ENCODE measurements around the gene PDE4DIP. TPM values are rescaled to one million over a fixed set of nuclear protein-coding genes. Genes with fewer than 3 reads are reported as not detected.
"Not testable (repeated sequence)": the region's sequence is repeated elsewhere in the genome, so short reads cannot be mapped to it uniquely, and the experiment has no call there.

The PDE4DIP gene
- total and polyA plus RNA-seq, 2 donors: 13.6 to 15.7 TPM

DNA sequence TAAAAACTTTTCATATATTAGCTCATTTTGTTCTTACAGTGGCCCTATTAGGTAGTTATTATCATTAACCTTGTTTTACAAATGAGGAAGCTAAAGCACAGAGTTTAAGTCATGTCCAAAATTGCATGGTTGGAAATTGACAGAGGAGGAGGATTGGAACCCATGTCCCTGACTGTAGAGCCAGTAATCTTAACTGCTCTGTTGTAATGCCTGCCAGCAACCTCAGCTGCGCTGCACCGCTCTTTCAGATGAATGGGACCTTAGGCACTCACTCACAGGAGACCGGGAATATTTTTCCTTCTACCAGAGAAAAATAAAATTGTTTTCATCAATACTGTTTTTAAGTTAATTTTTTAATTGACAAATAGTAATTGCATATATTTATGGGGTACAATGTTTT is 14.9 kb upstream of the PDE4DIP start:
- H3K36me3 ChIP-seq (ENCODE audit: control insufficient read depth in 2 of 2, insufficient read depth in 2 of 2, low read length in 1 of 2); H3K27ac ChIP-seq (ENCODE audit: low read depth in 1 of 2, low read length in 1 of 2); H3K4me1 ChIP-seq (ENCODE audit: control insufficient read depth in 2 of 2, insufficient read depth in 2 of 2, low read length in 2 of 2); H3K9me3 ChIP-seq (ENCODE audit: control insufficient read depth in 2 of 2, insufficient read depth in 1 of 2, low read length in 1 of 2); DNase-seq (ENCODE audit: low read depth in 6 of 9, low spot score in 9 of 9); H3K27me3 ChIP-seq (ENCODE audit: control insufficient read depth in 2 of 2, insufficient read depth in 1 of 2, low read length in 1 of 2); H3K4me3 ChIP-seq (ENCODE audit: low read length in 2 of 2): not testable (repeated sequence)
- WGBS: no CpG with 5 or more reads among the region's 3 CpGs

DNA sequence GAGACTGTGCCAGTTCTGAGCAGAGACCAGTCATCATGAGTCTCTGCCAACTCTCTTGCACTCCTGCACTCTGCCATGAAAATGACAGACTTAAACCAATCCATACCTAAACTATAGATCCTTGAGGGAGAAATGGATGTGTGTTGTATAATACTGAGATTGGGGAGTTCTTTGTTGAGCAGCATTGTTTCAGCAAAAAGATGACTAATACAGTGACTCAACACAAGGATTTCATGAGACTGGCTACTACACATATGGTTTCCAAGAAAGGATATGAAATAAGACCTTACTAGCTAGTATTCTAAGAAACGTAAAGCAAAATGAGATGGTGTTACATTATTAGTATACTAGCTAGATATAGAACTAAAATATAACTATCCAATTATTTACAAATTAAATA is 3.0 kb upstream of the PDE4DIP start:
- 93% methylated on average over 1 of the region's 1 CpG for WGBS
- not testable (repeated sequence) for H3K36me3 ChIP-seq (ENCODE audit: control insufficient read depth in 2 of 2, insufficient read depth in 2 of 2, low read length in 1 of 2); H3K4me1 ChIP-seq (ENCODE audit: control insufficient read depth in 2 of 2, insufficient read depth in 2 of 2, low read length in 2 of 2); H3K4me3 ChIP-seq (ENCODE audit: low read length in 2 of 2); DNase-seq (ENCODE audit: low read depth in 6 of 9, low spot score in 9 of 9); H3K27ac ChIP-seq (ENCODE audit: low read depth in 1 of 2, low read length in 1 of 2); H3K27me3 ChIP-seq (ENCODE audit: control insufficient read depth in 2 of 2, insufficient read depth in 1 of 2, low read length in 1 of 2); H3K9me3 ChIP-seq (ENCODE audit: control insufficient read depth in 2 of 2, insufficient read depth in 1 of 2, low read length in 1 of 2)

- H3K27ac ChIP-seq (ENCODE audit: low read depth in 1 of 2, low read length in 1 of 2); H3K27me3 ChIP-seq (ENCODE audit: control insufficient read depth in 2 of 2, insufficient read depth in 1 of 2, low read length in 1 of 2); H3K4me3 ChIP-seq (ENCODE audit: low read length in 2 of 2); H3K36me3 ChIP-seq (ENCODE audit: control insufficient read depth in 2 of 2, insufficient read depth in 2 of 2, low read length in 1 of 2); DNase-seq (ENCODE audit: low read depth in 6 of 9, low spot score in 9 of 9); H3K4me1 ChIP-seq (ENCODE audit: control insufficient read depth in 2 of 2, insufficient read depth in 2 of 2, low read length in 2 of 2); H3K9me3 ChIP-seq (ENCODE audit: control insufficient read depth in 2 of 2, insufficient read depth in 1 of 2, low read length in 1 of 2): not testable (repeated sequence)
- no CpG with 5 or more reads among the region's 14 CpGs for WGBS
Measured at GRCh38 chr1:148844651-148845050, 423 bp downstream of the PDE4DIP start.

DNA sequence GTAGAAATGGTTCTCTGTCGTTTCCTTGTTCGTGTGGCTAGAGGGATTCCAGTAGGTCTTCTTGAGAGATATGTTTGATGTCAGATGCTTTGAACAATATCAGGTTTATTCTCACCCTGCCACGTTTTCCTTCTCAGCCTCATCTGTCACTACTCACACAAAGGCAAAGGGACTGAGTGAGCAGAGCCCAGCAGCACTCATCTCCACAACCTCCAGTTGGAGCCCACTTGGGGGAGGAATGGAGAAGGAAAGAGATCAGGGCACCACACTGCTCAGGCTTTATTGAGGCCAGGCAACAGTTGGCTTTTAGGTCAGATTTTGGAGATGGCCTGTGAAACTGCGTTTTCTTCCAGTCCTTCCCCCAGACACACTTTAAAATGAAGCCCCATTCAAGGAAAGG is 840 bp downstream of the PDE4DIP start:
- not testable (repeated sequence) for H3K4me1 ChIP-seq (ENCODE audit: control insufficient read depth in 2 of 2, insufficient read depth in 2 of 2, low read length in 2 of 2); H3K36me3 ChIP-seq (ENCODE audit: control insufficient read depth in 2 of 2, insufficient read depth in 2 of 2, low read length in 1 of 2); H3K27ac ChIP-seq (ENCODE audit: low read depth in 1 of 2, low read length in 1 of 2); H3K9me3 ChIP-seq (ENCODE audit: control insufficient read depth in 2 of 2, insufficient read depth in 1 of 2, low read length in 1 of 2); H3K27me3 ChIP-seq (ENCODE audit: control insufficient read depth in 2 of 2, insufficient read depth in 1 of 2, low read length in 1 of 2); H3K4me3 ChIP-seq (ENCODE audit: low read length in 2 of 2); DNase-seq (ENCODE audit: low read depth in 6 of 9, low spot score in 9 of 9)
- no CpG with 5 or more reads among the region's 4 CpGs for WGBS

- no CpG with 5 or more reads among the region's 2 CpGs for WGBS
- not testable (repeated sequence) for H3K27ac ChIP-seq (ENCODE audit: low read depth in 1 of 2, low read length in 1 of 2); H3K9me3 ChIP-seq (ENCODE audit: control insufficient read depth in 2 of 2, insufficient read depth in 1 of 2, low read length in 1 of 2); H3K4me1 ChIP-seq (ENCODE audit: control insufficient read depth in 2 of 2, insufficient read depth in 2 of 2, low read length in 2 of 2); H3K27me3 ChIP-seq (ENCODE audit: control insufficient read depth in 2 of 2, insufficient read depth in 1 of 2, low read length in 1 of 2); H3K36me3 ChIP-seq (ENCODE audit: control insufficient read depth in 2 of 2, insufficient read depth in 2 of 2, low read length in 1 of 2); DNase-seq (ENCODE audit: low read depth in 6 of 9, low spot score in 9 of 9); H3K4me3 ChIP-seq (ENCODE audit: low read length in 2 of 2)
Measured at GRCh38 chr1:148850347-148850746, 6.1 kb downstream of the PDE4DIP start.

GRCh38 chr1:148850840-148851239 is 6.6 kb downstream of the PDE4DIP start:
- H3K4me3 ChIP-seq (ENCODE audit: low read length in 2 of 2); H3K9me3 ChIP-seq (ENCODE audit: control insufficient read depth in 2 of 2, insufficient read depth in 1 of 2, low read length in 1 of 2); DNase-seq (ENCODE audit: low read depth in 6 of 9, low spot score in 9 of 9); H3K4me1 ChIP-seq (ENCODE audit: control insufficient read depth in 2 of 2, insufficient read depth in 2 of 2, low read length in 2 of 2); H3K27ac ChIP-seq (ENCODE audit: low read depth in 1 of 2, low read length in 1 of 2); H3K27me3 ChIP-seq (ENCODE audit: control insufficient read depth in 2 of 2, insufficient read depth in 1 of 2, low read length in 1 of 2); H3K36me3 ChIP-seq (ENCODE audit: control insufficient read depth in 2 of 2, insufficient read depth in 2 of 2, low read length in 1 of 2): not testable (repeated sequence)

DNA sequence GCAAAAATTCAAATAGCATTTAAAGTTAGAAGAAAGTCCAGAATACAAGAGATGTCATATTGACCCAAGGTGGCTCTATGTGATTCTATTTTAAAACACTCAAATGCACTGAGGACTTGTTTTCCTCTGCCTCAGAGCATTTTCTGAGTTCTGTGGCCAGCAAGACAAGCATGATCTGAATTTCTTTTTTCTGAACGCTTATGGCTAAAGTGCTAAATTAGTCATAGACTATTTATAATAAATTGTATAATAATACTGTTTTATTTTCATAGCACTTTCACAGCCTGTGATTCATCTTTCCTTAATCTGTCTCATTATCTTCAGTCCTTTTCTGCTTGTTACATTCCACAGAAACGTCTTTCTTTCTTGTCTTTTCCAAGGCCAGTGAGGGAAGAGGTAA is 7.5 kb downstream of the PDE4DIP start:
- not testable (repeated sequence) for H3K4me1 ChIP-seq (ENCODE audit: control insufficient read depth in 2 of 2, insufficient read depth in 2 of 2, low read length in 2 of 2); H3K4me3 ChIP-seq (ENCODE audit: low read length in 2 of 2); H3K36me3 ChIP-seq (ENCODE audit: control insufficient read depth in 2 of 2, insufficient read depth in 2 of 2, low read length in 1 of 2); H3K27ac ChIP-seq (ENCODE audit: low read depth in 1 of 2, low read length in 1 of 2); DNase-seq (ENCODE audit: low read depth in 6 of 9, low spot score in 9 of 9); H3K27me3 ChIP-seq (ENCODE audit: control insufficient read depth in 2 of 2, insufficient read depth in 1 of 2, low read length in 1 of 2); H3K9me3 ChIP-seq (ENCODE audit: control insufficient read depth in 2 of 2, insufficient read depth in 1 of 2, low read length in 1 of 2)
- WGBS: no CpG with 5 or more reads among the region's 2 CpGs

GRCh38 chr1:148853363-148853762 is 9.1 kb downstream of the PDE4DIP start:
- not testable (repeated sequence) for H3K27me3 ChIP-seq (ENCODE audit: control insufficient read depth in 2 of 2, insufficient read depth in 1 of 2, low read length in 1 of 2); H3K4me3 ChIP-seq (ENCODE audit: low read length in 2 of 2); H3K27ac ChIP-seq (ENCODE audit: low read depth in 1 of 2, low read length in 1 of 2); H3K36me3 ChIP-seq (ENCODE audit: control insufficient read depth in 2 of 2, insufficient read depth in 2 of 2, low read length in 1 of 2); H3K4me1 ChIP-seq (ENCODE audit: control insufficient read depth in 2 of 2, insufficient read depth in 2 of 2, low read length in 2 of 2); DNase-seq (ENCODE audit: low read depth in 6 of 9, low spot score in 9 of 9); H3K9me3 ChIP-seq (ENCODE audit: control insufficient read depth in 2 of 2, insufficient read depth in 1 of 2, low read length in 1 of 2)
- no CpG with 5 or more reads among the region's 5 CpGs for WGBS

- H3K4me3 ChIP-seq (ENCODE audit: low read length in 2 of 2); H3K9me3 ChIP-seq (ENCODE audit: control insufficient read depth in 2 of 2, insufficient read depth in 1 of 2, low read length in 1 of 2); H3K4me1 ChIP-seq (ENCODE audit: control insufficient read depth in 2 of 2, insufficient read depth in 2 of 2, low read length in 2 of 2); H3K27me3 ChIP-seq (ENCODE audit: control insufficient read depth in 2 of 2, insufficient read depth in 1 of 2, low read length in 1 of 2); H3K27ac ChIP-seq (ENCODE audit: low read depth in 1 of 2, low read length in 1 of 2); DNase-seq (ENCODE audit: low read depth in 6 of 9, low spot score in 9 of 9); H3K36me3 ChIP-seq (ENCODE audit: control insufficient read depth in 2 of 2, insufficient read depth in 2 of 2, low read length in 1 of 2): not testable (repeated sequence)
- no CpG with 5 or more reads among the region's 6 CpGs for WGBS
Measured at GRCh38 chr1:148854063-148854462, 9.8 kb downstream of the PDE4DIP start.

GRCh38 chr1:148855367-148855766 is 11.1 kb downstream of the PDE4DIP start:
- not testable (repeated sequence) for DNase-seq (ENCODE audit: low read depth in 6 of 9, low spot score in 9 of 9); H3K4me3 ChIP-seq (ENCODE audit: low read length in 2 of 2); H3K27me3 ChIP-seq (ENCODE audit: control insufficient read depth in 2 of 2, insufficient read depth in 1 of 2, low read length in 1 of 2); H3K4me1 ChIP-seq (ENCODE audit: control insufficient read depth in 2 of 2, insufficient read depth in 2 of 2, low read length in 2 of 2); H3K9me3 ChIP-seq (ENCODE audit: control insufficient read depth in 2 of 2, insufficient read depth in 1 of 2, low read length in 1 of 2); H3K36me3 ChIP-seq (ENCODE audit: control insufficient read depth in 2 of 2, insufficient read depth in 2 of 2, low read length in 1 of 2); H3K27ac ChIP-seq (ENCODE audit: low read depth in 1 of 2, low read length in 1 of 2)
- WGBS: no CpG with 5 or more reads among the region's 5 CpGs
